ENCODE data around the gene GIGYF2.

The GIGYF2 gene

DNA sequence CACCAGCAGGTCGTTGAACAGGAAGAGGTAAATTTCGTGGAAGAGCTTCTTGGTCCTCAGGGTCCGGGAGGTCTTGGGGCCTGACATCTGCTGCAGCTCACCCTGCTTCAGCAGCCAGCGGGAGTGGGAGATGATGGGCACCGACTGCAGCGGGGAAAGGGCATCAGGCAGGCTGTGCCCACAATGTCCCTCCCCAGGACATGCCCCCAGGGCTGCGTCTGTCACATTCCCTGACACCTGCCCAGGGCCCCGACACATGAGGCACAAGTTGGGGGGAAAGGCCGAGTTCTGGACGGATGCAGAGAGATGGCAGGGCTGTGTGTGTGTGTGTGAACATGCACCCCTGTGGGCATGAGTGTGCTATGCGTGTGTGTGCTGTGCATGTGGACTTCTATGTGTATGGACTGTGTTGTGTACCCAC lies 186.9 kb downstream of the GIGYF2 start:
- DNase-seq: no peak

DNA sequence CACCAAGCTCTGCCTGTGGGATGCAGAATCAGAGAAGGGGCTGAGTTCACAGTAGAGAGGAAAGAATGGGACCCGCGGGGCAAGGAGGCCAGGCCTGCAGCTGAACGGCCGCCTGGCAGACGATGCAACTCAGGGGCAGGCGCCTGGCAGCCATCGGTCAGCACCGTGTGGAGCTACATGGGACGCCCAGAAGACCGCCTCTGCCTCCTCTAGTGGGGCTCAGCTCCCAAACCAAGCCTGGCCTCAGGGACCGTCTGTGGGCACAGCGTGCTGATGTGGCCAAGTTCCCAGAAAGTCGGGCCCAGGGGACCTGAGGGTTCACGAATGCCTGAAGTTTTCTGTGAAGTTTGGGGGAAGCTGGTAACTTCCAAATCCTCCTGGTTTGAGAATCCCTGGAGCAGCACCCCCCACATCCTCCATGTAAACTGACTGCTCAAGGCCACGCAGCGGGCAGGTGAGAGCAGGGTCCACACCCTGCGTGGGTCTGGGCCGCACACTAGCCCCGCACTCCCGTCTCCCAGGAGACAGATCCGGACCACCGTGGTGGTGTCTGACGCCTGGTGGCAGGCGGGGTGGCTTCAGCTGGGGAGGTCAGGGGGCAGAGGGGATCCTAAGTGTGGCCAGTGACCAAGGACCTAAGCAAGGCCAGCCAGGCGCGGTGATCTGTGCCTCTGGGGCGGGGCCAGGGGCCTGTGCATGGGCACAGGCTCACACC lies 187.6 kb downstream of the GIGYF2 start:
- no peak for DNase-seq

DNA sequence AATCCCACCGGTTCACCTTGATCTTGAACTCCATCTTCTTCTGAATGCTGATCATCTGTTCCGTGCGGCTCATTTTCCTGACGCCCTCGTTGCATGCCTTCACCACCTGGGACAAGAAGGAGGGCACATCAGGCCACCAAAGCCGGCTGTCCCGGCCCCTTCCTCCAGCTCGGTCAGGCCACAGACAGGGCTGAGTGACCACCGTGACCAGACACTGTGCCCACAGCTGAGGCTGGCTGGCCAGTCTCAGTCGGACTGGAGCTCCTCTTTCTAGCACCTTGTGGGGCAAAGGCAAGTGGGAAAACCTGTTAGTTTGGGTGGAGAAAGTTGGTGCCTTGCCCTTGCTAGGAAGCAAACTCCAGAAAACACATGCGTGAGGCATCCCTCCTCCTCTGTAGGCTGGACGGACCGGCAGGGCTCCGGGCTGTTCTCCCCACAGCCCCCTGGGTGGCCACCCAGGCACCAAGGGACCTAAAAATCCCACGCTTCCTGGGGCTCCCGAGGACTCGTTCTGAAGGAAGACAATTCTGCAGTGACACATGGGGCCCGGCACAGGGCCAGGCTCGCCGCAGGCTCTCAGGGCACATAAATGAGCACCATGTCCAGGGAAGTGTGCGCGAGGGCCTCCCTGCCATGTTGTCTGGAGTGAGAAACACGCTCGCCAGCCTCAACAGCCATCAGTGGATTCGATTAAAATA lies 188.3 kb downstream of the GIGYF2 start:
- no peak for DNase-seq

DNA sequence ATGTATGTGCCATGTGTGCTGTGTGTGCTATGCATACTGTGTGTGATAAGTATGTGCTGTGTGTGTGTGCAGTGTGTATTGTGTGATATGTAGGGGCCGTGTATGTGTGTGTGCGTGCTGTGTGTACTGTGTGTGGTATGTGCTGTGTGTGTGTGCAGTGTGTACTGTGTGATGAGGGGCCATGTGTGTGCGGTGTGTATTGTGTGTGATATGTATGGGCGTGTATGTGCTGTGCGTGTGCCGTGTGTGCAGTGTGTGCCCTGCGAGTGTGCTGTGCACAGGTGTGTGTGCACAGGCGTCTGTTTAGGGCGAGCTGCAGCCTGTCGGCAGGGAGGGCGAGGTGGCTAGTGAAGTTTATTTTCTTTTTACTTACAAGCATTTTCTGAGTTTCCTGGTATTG lies 189.0 kb downstream of the GIGYF2 start:
- no peak for DNase-seq

- no peak for DNase-seq
Measured at GRCh38 chr2:232886632-232887031, 189.5 kb downstream of the GIGYF2 start.

GRCh38 chr2:232887171-232887850 lies 190.2 kb downstream of the GIGYF2 start:
- DNase-seq: no peak

GRCh38 chr2:232888099-232888836 lies 191.1 kb downstream of the GIGYF2 start:
- DNase-seq: no peak

DNA sequence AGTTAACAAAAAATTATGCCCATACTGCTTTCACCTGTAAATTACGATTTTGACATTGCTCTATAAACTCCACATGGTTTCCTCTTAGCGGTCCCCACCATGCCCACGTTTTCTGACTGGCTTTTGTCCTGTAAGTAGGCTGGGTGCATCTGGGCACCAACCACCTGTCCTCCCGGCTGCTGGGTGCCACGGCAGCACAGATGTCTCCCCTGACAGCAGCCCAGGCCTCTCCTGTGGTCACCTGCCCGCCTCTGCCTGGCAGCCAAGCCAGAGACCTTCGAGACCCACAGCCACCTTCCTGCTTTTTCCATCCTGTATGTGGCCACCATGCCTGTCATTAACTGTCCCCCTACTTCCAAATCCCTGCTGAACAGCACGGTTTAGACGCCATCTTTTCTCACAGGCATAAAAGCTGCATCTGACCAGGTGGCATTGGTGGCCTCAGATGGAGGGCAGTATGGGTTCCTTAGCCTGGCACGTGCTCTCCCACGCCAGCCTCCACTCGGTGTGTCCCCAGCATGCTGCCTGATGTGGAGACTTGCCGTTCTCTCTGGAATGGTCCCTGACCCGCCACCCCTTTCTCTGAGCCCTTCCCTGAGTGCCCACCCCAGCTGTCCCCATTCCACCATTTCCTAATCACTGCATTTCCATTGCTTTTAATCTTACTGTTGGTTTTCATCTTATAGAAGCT lies 191.9 kb downstream of the GIGYF2 start:
- no peak for DNase-seq

GRCh38 chr2:232889876-232890401 lies 192.8 kb downstream of the GIGYF2 start:
- no peak for DNase-seq

GRCh38 chr2:232890536-232890895 lies 193.4 kb downstream of the GIGYF2 start:
- DNase-seq: no peak

GRCh38 chr2:232890896-232891601 lies 193.9 kb downstream of the GIGYF2 start:
- DNase-seq: no peak

- no peak for DNase-seq
Measured at GRCh38 chr2:232891621-232892071, 194.5 kb downstream of the GIGYF2 start.

DNA sequence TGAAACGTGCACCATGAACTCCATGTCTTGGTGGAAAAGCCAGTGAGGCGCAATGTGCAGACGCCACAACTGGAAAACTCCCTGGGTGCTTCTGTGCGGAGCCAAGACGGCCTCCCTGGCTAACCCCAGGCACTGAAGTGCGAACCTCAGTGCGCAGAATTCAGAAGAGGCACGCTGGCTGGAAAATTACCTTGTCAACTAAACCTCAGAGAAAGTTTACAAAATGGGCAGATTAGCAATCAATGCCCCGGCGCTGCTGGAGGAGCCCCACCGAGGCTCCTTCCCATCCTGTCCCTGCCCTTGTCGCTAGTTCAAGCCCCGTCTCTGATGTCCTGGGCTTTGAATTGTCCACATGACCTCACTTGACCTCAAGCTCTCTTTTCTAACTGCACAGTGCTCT lies 195.1 kb downstream of the GIGYF2 start:
- no peak for DNase-seq

GRCh38 chr2:232892843-232893242 lies 195.7 kb downstream of the GIGYF2 start:
- no peak for DNase-seq

GRCh38 chr2:232893834-232894233 lies 196.7 kb downstream of the GIGYF2 start:
- no peak for DNase-seq

- no peak for DNase-seq
Measured at GRCh38 chr2:232894251-232894650, 197.1 kb downstream of the GIGYF2 start.

GRCh38 chr2:232894746-232895145 lies 197.6 kb downstream of the GIGYF2 start:
- DNase-seq: no peak

DNA sequence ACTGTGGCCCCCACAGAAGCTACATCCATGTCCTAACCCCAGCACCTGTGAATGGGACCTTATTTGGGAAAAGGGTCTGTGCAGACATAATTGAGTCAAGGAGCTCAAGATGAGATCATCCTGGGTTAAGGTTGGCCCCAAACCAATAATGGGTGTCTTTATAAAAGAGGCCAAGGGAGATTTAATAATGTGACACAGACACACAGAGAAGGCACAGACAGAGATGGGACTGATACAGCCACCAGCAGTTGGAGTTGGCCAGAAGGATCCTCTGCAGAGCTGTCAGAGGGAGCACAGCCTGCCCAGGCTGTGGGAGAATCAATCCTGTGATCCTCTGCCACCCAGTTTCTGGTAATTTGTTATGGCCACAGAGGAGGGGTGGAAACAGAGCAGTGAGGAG lies 199.0 kb downstream of the GIGYF2 start:
- no peak for DNase-seq

- no peak for DNase-seq
Measured at GRCh38 chr2:232896720-232897597, 199.8 kb downstream of the GIGYF2 start.

GRCh38 chr2:232897598-232898408 lies 200.7 kb downstream of the GIGYF2 start:
- DNase-seq: no peak
